Muscle layer of duodenum (tissue), 2 donors: Measurements from ENCODE around the gene ITGB3BP.

Source experiments
- H3K27ac ChIP-seq: one replicate; pipeline ENCODE4 v1.7.0; 2013; ENCODE audit warnings: mild to moderate bottlenecking, low read length
- H3K27me3 ChIP-seq: one replicate; pipeline ENCODE4 v1.7.0; 2013; ENCODE audit warnings: low read depth, mild to moderate bottlenecking, control low read depth, low read length
- H3K36me3 ChIP-seq, 2 donors: one replicate each; pipeline ENCODE4 v1.7.0; 2013; ENCODE audit warnings: low read length in 2 of 2, control low read depth in 1 of 2, mild to moderate bottlenecking in 1 of 2; ENCODE audit not compliant: insufficient read depth in 2 of 2, control insufficient read depth in 1 of 2
- H3K4me1 ChIP-seq, 2 donors: one replicate each; pipeline ENCODE4 v1.7.0; 2013; ENCODE audit warnings: low read length in 2 of 2, mild to moderate bottlenecking in 2 of 2, control low read depth in 1 of 2, moderate library complexity in 1 of 2; ENCODE audit not compliant: insufficient read depth in 2 of 2, control insufficient read depth in 1 of 2
- H3K4me3 ChIP-seq, 2 donors: one replicate each; pipeline ENCODE4 v1.7.0; 2013; ENCODE audit warnings: low read length in 2 of 2, low read depth in 1 of 2, mild to moderate bottlenecking in 1 of 2
- H3K9me3 ChIP-seq, 2 donors: one replicate each; pipeline ENCODE4 v1.7.0; 2013; ENCODE audit warnings: low read length in 2 of 2, control low read depth in 1 of 2, mild to moderate bottlenecking in 1 of 2; ENCODE audit not compliant: control insufficient read depth in 1 of 2
- donor health status: healthy.

The ITGB3BP gene

DNA sequence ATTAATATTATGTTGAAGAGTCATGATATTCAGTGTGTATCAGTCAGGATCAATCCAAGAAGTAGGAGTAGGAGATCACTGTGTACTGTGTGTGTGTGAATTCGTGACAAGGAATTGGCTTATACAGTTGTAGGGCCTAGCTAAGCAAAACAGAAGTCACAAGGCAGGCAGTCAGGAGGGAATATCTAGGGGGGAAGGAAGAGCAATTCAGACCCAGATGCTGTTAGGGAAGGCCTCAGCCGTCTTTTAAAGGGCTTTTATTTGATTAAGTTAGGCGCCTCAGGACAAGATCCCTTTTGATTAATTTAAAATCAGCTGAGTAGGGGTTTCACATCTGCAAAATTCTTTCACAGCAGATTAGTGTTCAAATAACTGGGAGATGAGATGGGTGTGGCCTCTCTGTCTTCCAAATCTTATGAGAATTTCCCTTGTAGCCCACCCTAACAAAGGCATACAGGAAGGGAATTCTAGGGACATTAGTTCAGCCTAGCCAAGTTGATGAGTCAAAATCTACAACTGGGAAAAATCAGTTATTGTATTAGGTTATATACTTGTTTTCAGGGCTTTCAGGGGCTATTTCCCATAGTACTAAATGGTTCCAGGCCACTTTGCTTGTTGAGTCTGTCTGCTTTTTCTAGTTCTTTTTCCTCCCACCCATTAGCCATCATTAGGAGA is 108.2 kb downstream of the ITGB3BP start:
- no peak overlapping the region for H3K4me3 ChIP-seq
- no peak overlapping the region for H3K27ac ChIP-seq
- H3K27me3 ChIP-seq, result no peaks in the 10 kb centered on the region
- H3K36me3 ChIP-seq, result peaks cover 2 to 12% of the 10 kb centered on the region in 2 donors
- no peaks in the 10 kb centered on the region for H3K9me3 ChIP-seq
- H3K4me1 ChIP-seq, result no peaks in the 10 kb centered on the region

- H3K27ac ChIP-seq, result no peak overlapping the region
- no peak overlapping the region for H3K4me3 ChIP-seq
- H3K36me3 ChIP-seq, result peaks cover 0 to 8% of the 10 kb centered on the region in 2 donors
- H3K27me3 ChIP-seq, result no peaks in the 10 kb centered on the region
- no peaks in the 10 kb centered on the region for H3K4me1 ChIP-seq
- H3K9me3 ChIP-seq, result no peaks in the 10 kb centered on the region
These were observed 109.6 kb downstream of the ITGB3BP start for GRCh38 chr1:63413394-63413793.

DNA sequence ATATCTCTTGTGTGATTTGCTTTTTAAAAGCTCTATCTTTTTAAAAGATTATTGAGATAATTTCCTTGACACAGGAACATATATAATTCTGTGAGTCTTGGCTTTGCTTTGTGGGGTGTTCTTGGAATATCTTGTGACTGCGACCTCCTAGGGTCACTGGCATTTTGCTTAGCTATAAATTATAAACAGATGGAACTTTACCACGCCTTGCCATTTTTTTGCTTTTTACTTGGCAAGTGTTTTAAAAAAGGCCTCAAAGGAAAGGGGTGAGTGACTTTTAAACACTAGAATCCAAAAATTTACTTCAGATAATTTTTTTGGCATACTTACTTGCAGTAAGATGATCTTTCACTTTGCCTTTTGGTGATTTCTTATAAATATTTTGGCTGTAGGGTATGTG is 112.0 kb downstream of the ITGB3BP start:
- Histone ChIP-seq H3K36me3 (peaks cover 0 to 10% of the 10 kb centered on the region in 2 donors), H3K4me3 (no peak overlapping the region), H3K9me3 (no peaks in the 10 kb centered on the region), H3K27me3 (no peaks in the 10 kb centered on the region), H3K27ac (no peak overlapping the region), H3K4me1 (no peaks in the 10 kb centered on the region)

GRCh38 chr1:63408331-63408730 is 114.7 kb downstream of the ITGB3BP start:
- Histone ChIP-seq H3K27me3 (no peaks in the 10 kb centered on the region), H3K9me3 (no peaks in the 10 kb centered on the region), H3K27ac (no peak overlapping the region), H3K4me3 (no peak overlapping the region), H3K4me1 (no peaks in the 10 kb centered on the region), H3K36me3 (peaks cover 0 to 13% of the 10 kb centered on the region in 2 donors)

- Histone ChIP-seq H3K4me3 (no peak overlapping the region), H3K9me3 (no peaks in the 10 kb centered on the region), H3K4me1 (no peaks in the 10 kb centered on the region), H3K27me3 (no peaks in the 10 kb centered on the region), H3K36me3 (peaks cover 0 to 13% of the 10 kb centered on the region in 2 donors), H3K27ac (no peak overlapping the region)
These were observed 116.0 kb downstream of the ITGB3BP start for GRCh38 chr1:63407002-63407401.

GRCh38 chr1:63405987-63406386 is 117.0 kb downstream of the ITGB3BP start:
- no peak overlapping the region for H3K4me3 ChIP-seq
- peaks cover 0 to 10% of the 10 kb centered on the region in 2 donors for H3K36me3 ChIP-seq
- H3K4me1 ChIP-seq, result no peaks in the 10 kb centered on the region
- H3K27me3 ChIP-seq, result no peaks in the 10 kb centered on the region
- H3K27ac ChIP-seq, result no peak overlapping the region
- H3K9me3 ChIP-seq, result no peaks in the 10 kb centered on the region

- peaks cover 0 to 10% of the 10 kb centered on the region in 2 donors for H3K36me3 ChIP-seq
- no peaks in the 10 kb centered on the region for H3K27me3 ChIP-seq
- no peak overlapping the region for H3K4me3 ChIP-seq
- H3K9me3 ChIP-seq, result no peaks in the 10 kb centered on the region
- no peak overlapping the region for H3K27ac ChIP-seq
- no peaks in the 10 kb centered on the region for H3K4me1 ChIP-seq
These were observed 118.0 kb downstream of the ITGB3BP start for GRCh38 chr1:63405021-63405420.

DNA sequence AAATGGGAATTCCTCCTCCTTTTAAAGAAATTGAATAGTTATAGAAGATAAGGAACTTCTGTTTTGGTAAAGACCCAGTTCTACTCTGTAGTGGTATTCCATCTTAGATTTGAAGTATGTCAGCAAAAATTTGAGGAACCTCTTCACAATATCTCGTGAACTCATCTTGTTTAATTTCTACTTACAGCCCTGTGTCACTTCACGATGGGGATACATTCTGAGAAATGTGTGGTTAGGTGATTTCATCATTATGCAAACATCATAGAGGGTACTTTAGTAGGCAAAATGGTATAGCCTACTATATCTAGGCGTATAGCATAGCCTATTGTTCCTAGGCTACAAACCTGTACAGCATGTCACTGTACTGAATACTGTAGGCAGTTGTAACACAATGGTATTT is 119.6 kb downstream of the ITGB3BP start:
- Histone ChIP-seq H3K4me1 (no peaks in the 10 kb centered on the region), H3K9me3 (no peaks in the 10 kb centered on the region), H3K27ac (no peak overlapping the region), H3K27me3 (no peaks in the 10 kb centered on the region), H3K36me3 (peaks cover 4 to 17% of the 10 kb centered on the region in 2 donors), H3K4me3 (no peak overlapping the region)

DNA sequence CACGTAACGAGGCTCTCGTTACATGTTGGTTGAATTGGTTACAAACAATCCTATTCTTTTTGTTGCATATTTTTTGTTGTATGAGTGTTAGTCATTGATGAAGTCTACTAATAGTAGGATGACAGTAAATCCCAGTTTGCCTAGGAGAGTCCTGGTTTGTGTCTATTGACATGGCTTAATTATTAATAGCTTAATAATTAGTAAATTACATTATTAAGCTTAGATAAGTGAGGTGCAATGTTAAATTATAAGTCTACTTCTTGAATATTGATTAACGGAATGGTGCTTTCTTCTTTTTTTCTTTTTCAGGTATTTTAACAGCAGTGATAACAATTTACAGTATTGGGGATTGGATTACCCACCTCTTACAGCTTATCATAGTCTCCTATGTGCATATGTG is 121.1 kb downstream of the ITGB3BP start:
- Histone ChIP-seq H3K4me3 (no peak overlapping the region), H3K4me1 (no peaks in the 10 kb centered on the region), H3K27me3 (no peaks in the 10 kb centered on the region), H3K27ac (no peak overlapping the region), H3K9me3 (no peaks in the 10 kb centered on the region), H3K36me3 (peaks cover 4 to 23% of the 10 kb centered on the region in 2 donors)
